HG03175 (cell line): ENCODE data around the gene TMPRSS3.

Source experiments
- ATAC-seq: cut with Tn5 transposase; IDR thresholded peaks from one replicate; pipeline ENCODE4 v1.9.1; 2021; ENCODE audit warnings: mild to moderate bottlenecking, moderate library complexity; ENCODE audit not compliant: unreplicated experiment

The TMPRSS3 gene

DNA sequence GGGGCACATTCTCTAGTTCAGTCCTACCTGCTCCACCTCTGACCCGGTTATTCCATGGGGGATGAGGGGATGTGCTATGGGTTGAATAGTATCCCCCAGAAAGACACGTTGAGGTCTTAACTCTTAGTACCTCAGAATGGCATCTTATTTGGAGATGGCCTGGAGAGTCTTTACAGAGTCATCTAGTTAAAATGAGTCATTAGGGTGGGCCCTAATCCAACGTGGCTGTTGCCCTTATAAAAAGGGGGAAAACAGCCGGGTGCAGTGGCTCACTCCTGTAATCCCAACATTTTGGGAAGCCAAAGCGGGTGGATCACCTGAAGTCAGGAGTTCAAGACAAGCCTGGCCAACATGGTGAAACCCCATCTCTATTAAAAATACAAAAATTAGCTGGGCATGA, 5.7 kb downstream of the TMPRSS3 start:
- no peak for ATAC-seq

DNA sequence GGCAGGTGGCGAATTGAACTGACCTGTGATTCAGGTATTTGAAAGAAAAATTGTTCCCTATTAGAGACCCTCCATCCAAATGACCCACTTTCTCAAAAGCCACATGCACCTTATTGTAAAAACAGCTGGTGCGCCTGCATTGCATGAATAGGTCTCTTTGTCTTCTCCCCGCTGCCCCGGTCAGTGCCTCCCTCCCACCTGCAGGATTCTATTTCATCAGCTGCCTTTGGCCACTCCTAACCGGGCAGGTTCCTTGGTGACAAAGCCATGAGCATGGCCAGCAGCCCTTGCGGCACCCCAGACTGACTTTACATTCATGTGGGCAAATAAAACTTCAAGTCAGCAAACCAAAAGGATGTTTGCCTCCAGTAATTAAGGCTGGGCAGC, 6.4 kb downstream of the TMPRSS3 start:
- ATAC-seq, result no peak

DNA sequence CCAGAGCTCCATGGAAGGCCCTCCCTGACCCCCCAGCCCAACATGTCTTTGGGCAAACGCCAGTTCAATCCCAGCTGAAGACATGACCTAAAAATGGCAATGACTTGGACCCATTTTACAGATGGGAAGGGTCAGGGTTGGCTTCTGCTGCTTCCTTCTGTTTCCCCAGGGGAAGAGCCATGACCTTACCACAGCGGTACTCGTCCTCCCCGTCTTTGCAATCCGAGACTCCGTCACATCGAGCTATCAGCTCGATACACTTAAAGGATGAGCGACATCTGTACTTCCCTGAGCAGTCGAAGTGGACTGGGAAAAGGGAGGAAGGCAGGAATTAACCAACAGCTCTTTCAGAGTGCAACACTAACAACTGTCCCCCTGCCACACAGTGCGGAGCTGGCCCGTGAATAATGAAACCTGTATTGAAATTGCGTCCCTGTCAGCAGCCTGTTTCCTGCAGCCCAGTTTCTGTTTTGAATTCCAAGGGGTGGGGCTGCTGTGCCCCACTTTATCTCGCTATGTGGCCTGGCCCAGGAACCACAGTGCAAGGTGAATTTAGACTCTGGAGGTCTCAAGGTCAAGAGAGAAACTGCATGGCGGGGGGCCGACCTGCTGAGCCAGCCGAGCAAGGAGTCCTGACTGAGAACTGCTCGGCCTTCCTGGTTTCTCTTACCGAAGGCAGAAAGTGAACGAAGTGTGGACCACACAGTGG, 7.0 kb downstream of the TMPRSS3 start:
- ATAC-seq, result no peak

DNA sequence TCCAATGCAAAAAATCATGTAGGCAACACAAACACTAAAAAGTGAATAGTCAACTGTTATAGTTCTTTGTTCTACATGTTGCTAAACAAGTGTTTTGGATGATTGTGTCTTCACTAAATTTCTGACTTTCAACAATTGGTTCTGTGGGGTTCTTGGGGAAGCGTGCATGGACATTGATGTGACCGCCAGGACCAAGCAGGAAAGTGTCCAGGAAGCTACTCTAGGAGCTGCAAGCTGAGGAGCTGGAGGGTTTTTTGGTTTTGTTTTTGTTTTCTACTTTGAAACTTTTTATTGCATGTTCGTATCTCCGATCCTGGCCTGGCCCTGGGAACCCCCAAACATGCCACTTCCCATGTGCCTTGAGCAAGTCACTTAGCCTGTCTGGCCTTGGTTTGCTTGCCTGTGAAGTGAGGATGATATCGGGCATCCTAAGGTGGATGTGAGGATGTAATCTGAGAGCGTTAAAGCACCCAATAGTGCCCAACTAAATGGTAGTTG, 8.0 kb downstream of the TMPRSS3 start:
- no peak for ATAC-seq

DNA sequence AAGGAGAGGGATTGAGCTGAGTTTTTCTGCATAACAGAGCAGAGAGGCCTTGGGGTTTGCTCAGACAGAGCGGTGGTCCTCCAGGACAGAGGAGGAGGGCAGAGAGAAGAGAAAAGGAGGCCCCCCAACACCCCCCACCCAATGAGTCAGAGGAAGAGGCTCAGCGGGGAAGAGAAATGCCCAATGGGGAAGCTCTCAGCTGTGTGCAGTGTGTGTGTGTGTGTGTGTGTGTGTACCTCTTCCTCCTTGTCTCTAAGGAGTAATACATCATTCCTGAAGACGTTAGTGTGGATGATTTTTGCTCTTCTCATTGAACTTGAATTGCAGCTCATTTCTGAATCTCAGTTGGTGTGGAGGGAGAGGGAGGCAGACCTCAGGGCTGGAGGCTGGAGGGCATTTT, 8.7 kb downstream of the TMPRSS3 start:
- no peak for ATAC-seq

DNA sequence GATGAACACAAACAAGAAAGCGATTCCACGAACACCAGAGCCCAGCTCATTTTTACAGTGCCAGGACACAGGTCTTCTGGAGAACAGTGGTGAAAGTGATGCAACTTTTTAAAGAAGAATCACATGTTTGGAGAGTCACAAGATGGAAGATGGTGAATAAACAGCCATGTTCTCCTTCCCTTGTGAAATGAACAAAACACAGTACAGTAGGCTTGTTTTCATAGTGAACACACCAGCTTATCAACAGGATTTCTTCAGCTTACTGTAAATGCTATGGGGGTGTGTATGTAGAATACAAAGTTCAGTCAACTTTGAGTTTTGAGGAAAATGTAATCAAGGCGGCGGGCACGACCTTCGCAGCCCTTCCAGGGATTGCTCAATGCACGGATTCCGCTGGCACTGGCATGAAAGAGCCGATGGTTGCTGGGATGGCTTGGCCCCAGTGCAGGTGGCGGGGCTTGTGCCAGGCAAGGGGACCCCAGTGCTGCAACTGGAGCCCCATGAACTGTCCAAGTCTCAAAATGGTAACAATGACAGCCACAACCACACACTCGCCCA, 9.7 kb downstream of the TMPRSS3 start:
- no peak for ATAC-seq

DNA sequence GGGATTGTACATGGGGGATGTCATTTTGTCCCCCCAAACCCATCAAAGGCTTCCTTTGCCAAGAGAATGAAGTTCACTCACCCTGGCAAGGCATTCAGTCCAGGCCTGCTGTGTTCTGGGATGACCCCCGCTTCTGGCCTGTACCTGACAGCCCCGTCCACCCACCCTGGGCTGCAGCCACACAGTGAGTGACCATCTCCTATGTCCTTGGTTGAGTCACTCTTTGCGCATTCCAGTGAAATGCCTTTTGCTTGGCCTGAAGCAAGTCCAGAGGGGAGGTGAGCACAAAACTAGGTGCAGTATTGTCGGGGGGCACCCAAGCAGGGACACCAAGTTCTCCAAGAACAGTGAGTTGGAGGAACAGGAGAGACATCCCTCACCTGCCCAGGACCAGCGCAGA, 10.2 kb downstream of the TMPRSS3 start:
- ATAC-seq, result no peak

DNA sequence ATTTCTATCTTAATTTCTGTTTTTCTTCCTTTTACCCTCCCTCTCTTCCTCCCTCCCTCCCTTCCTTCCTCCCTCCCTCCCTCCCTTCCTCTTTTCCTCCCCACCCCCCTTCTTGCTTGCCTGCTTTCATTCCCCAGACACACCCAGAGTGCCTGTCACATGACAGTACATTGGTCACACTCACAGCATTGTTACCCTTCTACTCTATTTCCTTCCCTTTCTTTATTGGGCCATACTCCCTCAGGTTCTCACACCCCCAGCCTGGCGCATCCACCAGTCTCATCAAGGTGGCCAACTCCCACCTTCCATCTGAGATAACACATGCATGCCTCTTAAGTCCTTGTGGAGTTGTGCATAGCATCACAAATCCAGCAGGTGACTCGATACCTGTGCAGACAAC, 10.9 kb downstream of the TMPRSS3 start:
- ATAC-seq, result no peak

DNA sequence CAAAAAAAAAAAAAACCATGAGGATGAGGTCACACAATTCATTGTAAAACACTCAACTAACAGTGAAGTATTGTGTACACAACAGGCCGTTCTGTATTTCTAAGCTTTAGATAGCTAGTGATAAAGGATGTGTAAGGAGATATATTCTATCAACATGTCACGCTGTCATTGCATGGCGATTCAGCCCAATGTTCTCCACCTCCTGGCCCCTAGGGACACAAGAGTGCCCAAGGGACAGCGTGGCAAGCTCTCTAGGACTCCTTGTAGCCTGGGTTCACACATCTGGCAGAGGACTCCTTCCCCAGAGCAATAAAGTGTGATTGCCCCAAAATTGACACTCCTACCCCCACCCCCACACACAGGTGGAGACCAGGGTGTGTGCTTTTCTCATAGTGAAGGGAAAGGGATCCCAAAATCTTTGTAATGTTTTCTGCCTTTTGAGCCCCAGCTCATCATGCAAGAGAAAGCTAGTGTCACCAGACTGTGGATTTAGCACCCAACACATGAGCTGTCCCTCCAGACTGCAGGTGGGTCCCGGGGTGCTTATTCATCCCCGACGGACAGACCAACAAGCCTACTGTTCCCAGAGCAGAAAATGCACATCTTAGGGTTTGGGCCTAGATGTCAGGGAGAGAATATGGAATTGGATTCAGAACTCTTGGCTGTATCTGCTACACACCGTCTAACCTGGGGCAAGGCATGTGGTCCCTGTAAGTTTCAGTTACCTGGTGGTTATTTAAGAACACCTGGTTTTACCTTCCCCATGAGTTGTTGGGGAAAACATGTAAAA, 11.5 kb downstream of the TMPRSS3 start:
- no peak for ATAC-seq

DNA sequence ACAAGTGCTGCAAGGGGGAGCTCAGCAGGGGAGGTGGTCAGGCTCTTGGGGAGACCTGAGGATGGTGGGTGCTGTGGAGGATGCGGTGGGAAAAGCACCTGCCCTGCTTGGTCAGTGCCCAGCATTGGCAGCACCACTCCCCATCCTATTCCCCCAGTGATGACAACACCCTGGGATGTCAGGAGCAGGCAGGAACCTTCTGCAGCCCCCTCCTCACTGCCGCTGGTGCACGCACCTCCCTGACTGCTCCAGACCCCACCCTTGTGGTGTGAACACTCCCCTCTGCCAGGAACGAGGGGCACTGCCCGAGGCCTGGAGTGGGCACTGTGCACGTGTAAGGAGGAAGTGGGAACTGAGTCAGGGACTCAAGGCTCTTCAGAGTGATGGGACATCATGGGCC, 12.5 kb downstream of the TMPRSS3 start:
- ATAC-seq, result no peak

DNA sequence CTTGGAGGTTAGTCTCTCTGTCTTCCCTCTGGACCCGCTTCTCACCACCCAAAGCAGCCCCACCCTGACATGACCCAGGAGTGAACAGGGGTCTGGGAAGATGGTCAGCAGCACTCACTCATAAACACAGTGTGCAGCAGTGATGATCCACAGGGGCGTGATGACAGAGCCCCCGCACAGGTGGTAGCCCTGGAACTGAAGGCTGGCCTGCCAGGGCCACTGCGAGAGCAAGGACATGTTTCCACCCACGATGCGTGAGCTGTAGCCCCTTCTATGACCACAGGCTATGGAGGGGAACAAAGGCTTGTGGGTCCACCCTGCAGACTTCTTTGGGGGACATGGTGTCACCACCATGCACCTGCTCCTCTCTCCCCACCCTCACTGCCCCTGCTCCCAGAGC, 12.9 kb downstream of the TMPRSS3 start:
- no peak for ATAC-seq

DNA sequence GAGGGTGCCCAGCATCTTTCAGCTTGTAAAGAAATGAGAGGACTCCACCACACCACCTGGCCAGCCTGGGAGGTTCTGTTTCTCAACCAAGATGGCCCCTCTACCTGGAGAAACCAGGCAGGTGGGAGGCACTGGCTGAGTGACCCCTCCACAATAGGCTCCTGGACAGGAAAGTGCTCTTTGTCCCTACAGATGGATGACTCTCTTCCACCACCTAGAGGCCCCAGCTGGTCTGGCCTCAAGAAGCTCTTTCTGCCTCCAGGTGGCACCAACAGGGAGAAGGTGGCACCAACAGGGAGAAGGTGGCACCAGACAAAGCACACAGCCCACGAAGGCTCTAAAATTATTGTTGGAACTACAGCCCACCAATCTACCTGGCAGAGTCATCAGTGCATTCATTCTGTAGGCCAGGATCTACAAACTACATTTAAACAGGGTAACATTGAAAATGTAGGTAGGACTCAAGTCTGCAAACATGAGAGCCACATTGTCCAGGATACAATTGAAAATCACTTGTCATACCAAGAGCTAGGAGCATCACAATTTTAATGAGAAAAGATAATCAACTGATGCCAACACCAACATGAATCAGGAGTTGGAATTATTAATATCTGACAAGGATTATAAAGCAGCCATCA, 14.4 kb downstream of the TMPRSS3 start:
- ATAC-seq, result no peak

DNA sequence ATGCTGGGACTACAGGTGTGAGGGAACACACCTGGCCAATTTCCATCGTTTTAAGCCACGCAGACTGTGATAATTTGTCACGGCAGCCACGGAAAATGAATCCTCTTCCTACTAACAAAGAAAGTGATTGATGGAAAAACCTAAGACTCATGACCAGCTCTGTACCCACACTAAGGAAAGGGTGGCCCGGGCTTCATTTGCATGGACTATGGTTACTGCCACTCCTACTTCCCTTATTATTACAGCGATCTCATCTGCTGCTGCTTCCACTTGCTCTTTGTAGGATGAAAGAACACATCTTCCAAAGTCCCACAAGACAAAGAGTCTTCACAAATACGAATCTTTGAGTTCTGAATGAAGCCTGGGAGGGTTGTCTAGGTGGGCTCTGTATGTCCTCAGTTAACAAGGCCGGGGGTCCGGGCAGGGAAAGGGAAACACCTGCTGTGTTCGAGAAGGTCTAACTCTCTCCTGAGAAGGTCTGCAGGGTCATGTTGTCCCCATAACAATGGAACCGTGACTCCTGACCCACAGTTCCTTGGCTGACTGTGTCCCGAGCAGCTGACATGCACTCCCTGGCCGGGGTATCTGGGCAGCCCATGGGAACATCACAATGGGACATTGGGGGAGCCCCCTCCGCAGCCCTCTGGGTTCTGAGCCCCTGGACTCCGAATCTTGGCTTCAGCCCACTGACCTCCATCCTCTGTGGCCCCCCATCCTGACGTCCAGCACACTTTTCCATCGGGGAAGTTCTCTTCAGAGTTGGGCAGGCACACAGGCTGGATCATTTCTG, 16.2 kb downstream of the TMPRSS3 start:
- no peak for ATAC-seq

DNA sequence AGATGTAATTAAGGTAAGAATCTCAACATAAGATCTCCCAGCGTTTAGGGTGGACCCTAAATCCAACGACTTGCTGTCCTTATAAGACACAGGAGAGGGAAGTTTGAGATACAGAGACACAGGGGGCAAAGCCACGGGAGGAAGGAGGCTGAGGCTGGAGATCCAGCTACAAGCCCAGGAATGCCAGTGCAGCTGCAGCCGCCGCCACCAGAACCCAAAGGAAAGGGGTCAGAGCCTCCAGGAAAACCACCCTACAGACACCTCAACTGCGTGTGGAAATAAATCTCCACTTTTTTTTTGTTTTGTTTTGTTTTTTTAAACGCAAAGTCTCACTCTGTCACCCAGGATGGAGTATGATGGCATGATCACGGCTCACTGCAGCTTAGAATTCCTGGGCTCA, 17.4 kb downstream of the TMPRSS3 start:
- ATAC-seq, result no peak

DNA sequence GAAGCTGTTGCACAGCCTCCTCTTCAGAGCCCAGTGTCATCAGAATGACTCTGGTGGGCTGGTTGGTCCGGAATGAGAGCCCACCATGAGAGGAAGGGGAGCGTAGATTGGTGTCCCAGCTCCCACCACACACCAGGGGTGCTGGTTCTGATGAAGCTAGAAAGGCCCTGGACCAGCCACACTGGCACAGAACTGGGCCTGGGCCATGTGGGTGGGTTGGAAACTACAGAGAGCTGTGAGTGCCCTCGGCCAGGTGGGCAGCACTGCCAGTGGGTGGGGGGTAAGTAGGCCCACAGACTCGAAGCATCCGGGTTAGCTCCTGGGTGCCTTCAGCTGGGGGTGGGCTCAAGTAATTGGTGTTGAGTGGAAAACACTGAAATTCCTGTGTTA, 17.9 kb downstream of the TMPRSS3 start:
- no peak for ATAC-seq

DNA sequence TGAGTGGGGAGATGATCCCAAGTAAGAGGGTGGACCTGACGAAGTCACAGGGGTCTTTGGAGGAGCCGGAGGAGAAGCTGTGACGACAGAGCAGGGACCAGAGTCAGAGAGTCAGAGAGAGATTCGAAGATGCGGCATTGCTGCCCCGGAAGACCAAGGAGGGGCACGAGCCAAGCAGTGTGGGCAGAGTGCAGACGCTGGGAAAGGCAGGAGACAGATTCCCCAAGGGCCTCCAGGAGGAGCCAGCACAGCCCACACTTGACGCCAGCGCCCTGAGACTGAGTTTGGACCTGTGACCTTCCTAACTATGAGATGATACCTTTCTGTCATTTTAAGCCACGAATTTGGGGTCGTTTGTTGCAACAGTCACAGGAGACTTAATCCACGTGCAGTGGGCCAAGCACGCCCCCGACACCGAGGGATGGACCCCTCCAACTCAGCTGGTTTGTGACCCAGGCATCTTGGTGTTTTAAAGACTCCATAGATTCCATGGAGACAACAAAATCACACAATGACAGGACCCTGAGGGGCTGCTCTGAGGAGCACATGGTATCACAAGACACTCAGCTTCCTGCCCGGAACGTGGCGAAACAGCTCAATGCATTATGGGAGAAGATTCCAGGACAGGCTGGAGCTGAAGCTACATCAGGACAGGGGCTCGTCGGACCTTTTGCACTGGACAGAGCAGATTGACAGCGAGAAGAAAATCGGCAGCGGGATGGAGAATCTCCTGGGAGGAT, 18.5 kb downstream of the TMPRSS3 start:
- ATAC-seq, result no peak

DNA sequence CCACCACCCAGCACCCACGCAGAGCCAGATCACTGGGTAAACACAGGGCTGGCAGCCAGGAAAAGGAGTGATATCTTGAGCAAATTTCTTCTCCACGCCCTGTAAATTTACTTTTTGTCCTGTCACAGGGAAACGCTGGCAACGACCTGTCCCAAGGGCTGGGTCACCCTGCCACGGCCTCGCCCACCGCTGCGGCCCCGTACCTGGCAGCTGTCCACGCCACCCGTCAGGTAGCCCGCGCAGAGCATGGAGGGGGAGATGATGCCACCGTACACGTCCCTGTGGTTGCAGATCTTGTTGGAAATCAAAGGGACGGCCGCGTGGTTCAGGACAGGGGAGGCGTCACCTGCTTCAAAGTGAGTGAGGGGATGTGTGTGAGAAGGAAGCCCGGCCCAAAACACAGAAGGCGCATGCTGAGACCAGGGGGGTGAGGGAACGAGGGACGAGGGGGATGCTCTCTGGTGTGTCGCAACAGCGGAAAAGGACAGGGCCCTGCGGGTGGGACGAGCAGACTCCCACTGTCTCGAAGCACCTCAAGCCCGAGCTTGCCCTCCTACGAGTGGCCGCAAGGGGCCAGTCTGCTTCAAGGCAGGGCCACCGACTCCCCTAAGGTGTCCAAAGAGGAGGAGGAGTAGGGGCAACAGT, 19.4 kb downstream of the TMPRSS3 start:
- ATAC-seq, result no peak

DNA sequence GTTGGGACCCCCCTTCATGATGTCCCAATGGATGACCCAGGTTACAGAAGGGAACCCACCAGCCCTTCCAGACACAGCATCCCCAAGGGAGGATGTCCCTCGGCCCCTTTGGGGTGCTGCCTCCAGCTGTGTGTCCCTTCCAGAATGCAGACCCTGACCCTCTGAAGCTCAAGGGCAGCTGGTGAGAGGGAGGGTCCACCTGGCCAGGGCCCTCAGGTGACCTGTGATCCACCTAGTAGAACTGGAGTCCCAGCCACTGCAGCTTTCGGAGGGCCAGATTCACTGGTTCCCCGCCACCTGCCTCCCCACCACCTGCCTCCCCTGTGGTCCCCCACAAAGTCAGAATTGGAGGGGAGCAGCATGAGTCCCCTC, 19.9 kb downstream of the TMPRSS3 start:
- no peak for ATAC-seq

DNA sequence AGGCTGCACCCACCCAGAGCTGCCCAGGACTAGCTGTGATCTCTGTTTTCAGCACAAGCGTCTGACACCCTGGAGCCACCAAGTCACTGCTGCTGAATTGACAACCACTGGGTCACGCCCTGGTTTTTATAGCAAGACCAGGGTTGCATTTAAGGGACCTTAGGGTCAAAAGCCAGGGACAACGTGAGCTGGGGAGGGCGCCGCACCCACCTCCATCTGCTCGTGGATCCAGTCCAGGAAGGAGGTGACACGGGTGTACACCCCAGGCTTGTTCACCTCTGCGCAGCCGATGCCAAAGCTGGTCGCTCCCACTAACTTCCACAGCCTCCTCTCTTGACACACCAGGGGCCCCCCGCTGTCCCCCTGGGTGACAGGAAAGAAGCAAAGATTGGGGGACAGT, 20.3 kb downstream of the TMPRSS3 start:
- no peak for ATAC-seq
